ENCODE measurements around the gene HDDC2. TPM values are rescaled to one million over a fixed set of nuclear protein-coding genes. Genes with fewer than 3 reads are reported as not detected.
A peak's percentile ranks its signal among the peaks of the same experiment; 100 is the strongest.

HDDC2 gene
- total and polyA plus RNA-seq, 2 experiments from 2014 or later = 55.1 to 83.2 TPM

GRCh38 chr6:125340991-125341390, 39.2 kb upstream of the HDDC2 start:
- in situ Hi-C loops (cut with MboI) = no loop called here
- WGBS, 2 experiments (ENCODE audit: low coverage in 1 of 2, low lambda C conversion rate in 2 of 2, missing lambda C conversion rate in 2 of 2) = 2 to 9% methylated on average over 2 of the region's 2 CpGs
- TF ChIP-seq EZH2 (IDR thresholded peaks at IDR 0.05; ENCODE audit: insufficient read depth, poor library complexity, severe bottlenecking) (no peak), EZH2phosphoT487 (IDR thresholded peaks at IDR 0.05; ENCODE audit: insufficient read depth, low read depth) (no peak)
- DNase-seq = no peak
- Histone ChIP-seq H3K9ac (no peak overlapping the region), H3K27ac (no peak overlapping the region), H3K4me1 (ENCODE audit: insufficient read depth) (no peaks in the 10 kb centered on the region), H3K4me3 (no peak overlapping the region), H3K4me2 (ENCODE audit: unreplicated experiment) (no peak overlapping the region), H3K27me3 (replicated peaks; ENCODE audit: insufficient read depth) (no peaks in the 10 kb centered on the region), H2AFZ (no peak overlapping the region), H3K36me3 (ENCODE audit: low read depth) (no peaks in the 10 kb centered on the region), H3K9me2 (ENCODE audit: insufficient read depth) (no peaks in the 10 kb centered on the region), H3K9me3 (ENCODE audit: low read depth) (no peaks in the 10 kb centered on the region), H3K79me2 (ENCODE audit: insufficient read depth) (no peaks in the 10 kb centered on the region), H3F3A (ENCODE audit: insufficient read depth) (no peaks in the 10 kb centered on the region), H4K20me1 (ENCODE audit: insufficient read depth) (no peaks in the 10 kb centered on the region)

GRCh38 chr6:125340175-125340835, 38.5 kb upstream of the HDDC2 start:
- H3K9me3 ChIP-seq (ENCODE audit: low read depth) = no peaks in the 10 kb centered on the region
- H3K4me1 ChIP-seq (ENCODE audit: insufficient read depth) = no peaks in the 10 kb centered on the region
- TF ChIP-seq EZH2phosphoT487 (IDR thresholded peaks at IDR 0.05; ENCODE audit: insufficient read depth, low read depth) = no peak
- TF ChIP-seq EZH2 (IDR thresholded peaks at IDR 0.05; ENCODE audit: insufficient read depth, poor library complexity, severe bottlenecking) = no peak
- no peak overlapping the region for H3K27ac ChIP-seq
- H4K20me1 ChIP-seq (ENCODE audit: insufficient read depth) = no peaks in the 10 kb centered on the region
- H3K36me3 ChIP-seq (ENCODE audit: low read depth) = no peaks in the 10 kb centered on the region
- no peak overlapping the region for H3K9ac ChIP-seq
- 18 to 24% methylated on average over 3 of the region's 3 CpGs for WGBS, 2 experiments (ENCODE audit: low coverage in 1 of 2, low lambda C conversion rate in 2 of 2, missing lambda C conversion rate in 2 of 2)
- in situ Hi-C loops (cut with MboI) = no loop called here
- no peak overlapping the region for H3K4me3 ChIP-seq
- no peaks in the 10 kb centered on the region for H3F3A ChIP-seq (ENCODE audit: insufficient read depth)
- H2AFZ ChIP-seq = no peak overlapping the region
- no peak overlapping the region for H3K4me2 ChIP-seq (ENCODE audit: unreplicated experiment)
- no peak for DNase-seq
- no peaks in the 10 kb centered on the region for H3K79me2 ChIP-seq (ENCODE audit: insufficient read depth)
- H3K9me2 ChIP-seq (ENCODE audit: insufficient read depth) = no peaks in the 10 kb centered on the region
- no peaks in the 10 kb centered on the region; the same call in 1 of the 2 replicates for H3K27me3 ChIP-seq (replicated peaks; ENCODE audit: insufficient read depth)

GRCh38 chr6:125339653-125340052, 37.9 kb upstream of the HDDC2 start:
- no peak overlapping the region for H3K4me2 ChIP-seq (ENCODE audit: unreplicated experiment)
- no peaks in the 10 kb centered on the region for H3K36me3 ChIP-seq (ENCODE audit: low read depth)
- in situ Hi-C loops (cut with MboI) = no loop called here
- peak; percentile 4 for DNase-seq
- no peaks in the 10 kb centered on the region for H3F3A ChIP-seq (ENCODE audit: insufficient read depth)
- H3K27ac ChIP-seq = no peak overlapping the region
- no peaks in the 10 kb centered on the region for H3K4me1 ChIP-seq (ENCODE audit: insufficient read depth)
- H4K20me1 ChIP-seq (ENCODE audit: insufficient read depth) = no peaks in the 10 kb centered on the region
- WGBS, 2 experiments (ENCODE audit: low coverage in 1 of 2, low lambda C conversion rate in 2 of 2, missing lambda C conversion rate in 2 of 2) = 2 to 7% methylated on average over 1 of the region's 1 CpG
- TF ChIP-seq EZH2 (IDR thresholded peaks at IDR 0.05; ENCODE audit: insufficient read depth, poor library complexity, severe bottlenecking) = no peak
- TF ChIP-seq EZH2phosphoT487 (IDR thresholded peaks at IDR 0.05; ENCODE audit: insufficient read depth, low read depth) = no peak
- H3K9ac ChIP-seq = no peak overlapping the region
- H3K4me3 ChIP-seq = no peak overlapping the region
- H2AFZ ChIP-seq = no peak overlapping the region
- no peaks in the 10 kb centered on the region for H3K9me3 ChIP-seq (ENCODE audit: low read depth)
- H3K9me2 ChIP-seq (ENCODE audit: insufficient read depth) = no peaks in the 10 kb centered on the region
- no peaks in the 10 kb centered on the region; the same call in 1 of the 2 replicates for H3K27me3 ChIP-seq (replicated peaks; ENCODE audit: insufficient read depth)
- no peaks in the 10 kb centered on the region for H3K79me2 ChIP-seq (ENCODE audit: insufficient read depth)

GRCh38 chr6:125338381-125338780, 36.6 kb upstream of the HDDC2 start:
- H4K20me1 ChIP-seq (ENCODE audit: insufficient read depth) = no peaks in the 10 kb centered on the region
- DNase-seq = no peak
- no peak overlapping the region for H3K27ac ChIP-seq
- H3K27me3 ChIP-seq (replicated peaks; ENCODE audit: insufficient read depth) = no peaks in the 10 kb centered on the region; the same call in 1 of the 2 replicates
- H3K4me1 ChIP-seq (ENCODE audit: insufficient read depth) = no peaks in the 10 kb centered on the region
- H3K36me3 ChIP-seq (ENCODE audit: low read depth) = no peaks in the 10 kb centered on the region
- H3K79me2 ChIP-seq (ENCODE audit: insufficient read depth) = no peaks in the 10 kb centered on the region
- H3K9ac ChIP-seq = no peak overlapping the region
- H3F3A ChIP-seq (ENCODE audit: insufficient read depth) = no peaks in the 10 kb centered on the region
- H3K9me2 ChIP-seq (ENCODE audit: insufficient read depth) = no peaks in the 10 kb centered on the region
- H2AFZ ChIP-seq = no peak overlapping the region
- no peak overlapping the region for H3K4me2 ChIP-seq (ENCODE audit: unreplicated experiment)
- in situ Hi-C loops (cut with MboI) = no loop called here
- H3K4me3 ChIP-seq = no peak overlapping the region
- no peak for TF ChIP-seq EZH2 (IDR thresholded peaks at IDR 0.05; ENCODE audit: insufficient read depth, poor library complexity, severe bottlenecking)
- no peak for TF ChIP-seq EZH2phosphoT487 (IDR thresholded peaks at IDR 0.05; ENCODE audit: insufficient read depth, low read depth)
- no peaks in the 10 kb centered on the region for H3K9me3 ChIP-seq (ENCODE audit: low read depth)

Data from GM23248 (cell line).